H1 (cell line): ENCODE results near the gene ZNF440. TPM values are rescaled to one million over a fixed set of nuclear protein-coding genes. Genes with fewer than 3 reads are reported as not detected.

Experiments
- CTCF ChIA-PET: fragments of 300-600 bp; sonication (Branson Sonifier 250); formaldehyde crosslinking; loops from one replicate; lab custom pipeline; 2021; ENCODE audit not compliant: partially characterized antibody; lab: Charles Lee
- POLR2A ChIA-PET: fragments of 300-600 bp; sonication (Branson Sonifier 250); formaldehyde crosslinking; loops from one replicate; lab custom pipeline; 2021; ENCODE audit warnings: inconsistent platforms; ENCODE audit not compliant: partially characterized antibody; lab: Charles Lee
- DNase-seq, 2 experiments: peaks; one replicate each; pipeline versions ENCODE4 v3.0.0 to v3.0.0-alpha.2; 2010 to 2022; ENCODE audit warnings: low spot score in 2 of 2, low read depth in 1 of 2, mixed read lengths in 1 of 2
- FAIRE-seq: peaks from 2 replicates; lab custom pipeline; 2011; peaks lifted over from hg19 to GRCh38; lab: Jason Lieb, UNC
- H2AFZ ChIP-seq: 2 replicates; pipeline ENCODE4 v1.8.1; 2012; ENCODE audit warnings: low read length, inconsistent platforms
- H2AK5ac ChIP-seq: 2 replicates; pipeline ENCODE4 v1.6.1; 2013; ENCODE audit warnings: low read depth, low read length
- H2BK120ac ChIP-seq: replicated peaks from 2 replicates; pipeline ENCODE3; 2013; ENCODE audit warnings: low read depth, low read length, inconsistent platforms
- H2BK12ac ChIP-seq: 2 replicates; pipeline ENCODE4 v1.6.1; 2013; ENCODE audit warnings: low read depth, low read length
- H2BK15ac ChIP-seq: 2 replicates; pipeline ENCODE4 v1.6.1; 2013; ENCODE audit warnings: low read length
- H2BK20ac ChIP-seq: 2 replicates; pipeline ENCODE4 v1.6.1; 2013; ENCODE audit warnings: low read length
- H2BK5ac ChIP-seq: 2 replicates; pipeline ENCODE4 v1.6.1; 2013; ENCODE audit warnings: low read depth, low read length
- H3K14ac ChIP-seq: 2 replicates; pipeline ENCODE4 v1.6.1; 2013; ENCODE audit warnings: inconsistent platforms; ENCODE audit not compliant: insufficient read length
- H3K18ac ChIP-seq: 2 replicates; pipeline ENCODE4 v1.6.1; 2013; ENCODE audit warnings: low read length; ENCODE audit errors: extremely low read depth
- H3K23ac ChIP-seq: 2 replicates; pipeline ENCODE4 v1.6.1; 2013; ENCODE audit warnings: inconsistent platforms; ENCODE audit not compliant: insufficient read length
- H3K23me2 ChIP-seq: 2 replicates; pipeline ENCODE4 v1.6.1; 2013; ENCODE audit warnings: low read depth, low read length
- H3K27ac ChIP-seq: 2 replicates; pipeline ENCODE4 v1.6.1; 2011; ENCODE audit warnings: low read depth, low read length, inconsistent platforms
- H3K27me3 ChIP-seq, 4 experiments: replicated peaks in 1 of 4; 1 replicate in 1 of 4; 2 replicates in 3 of 4; pipeline versions ENCODE4 v1.6.1 to v1.8.1; 2011 to 2013; ENCODE audit warnings: low read length in 3 of 4, mild to moderate bottlenecking in 3 of 4, inconsistent platforms in 2 of 4, mixed read lengths in 2 of 4, moderate library complexity in 1 of 4; ENCODE audit not compliant: control insufficient read depth in 3 of 4, insufficient read depth in 3 of 4; ENCODE audit errors: extremely low read depth in 1 of 4
- H3K36me3 ChIP-seq, 4 experiments: 2 replicates each; pipeline versions ENCODE4 v1.6.1 to v1.8.1; 2011 to 2013; ENCODE audit warnings: mild to moderate bottlenecking in 4 of 4, low read length in 3 of 4, moderate library complexity in 2 of 4, control low read depth in 1 of 4, inconsistent platforms in 1 of 4; ENCODE audit not compliant: insufficient read depth in 4 of 4, control insufficient read depth in 2 of 4
- H3K4ac ChIP-seq: replicated peaks from 2 replicates; pipeline ENCODE3; 2013; ENCODE audit warnings: low read length, low read depth, mixed read lengths, inconsistent platforms; ENCODE audit not compliant: insufficient read length
- H3K4me1 ChIP-seq, 4 experiments: replicated peaks in 1 of 4; 1 replicate in 1 of 4; 2 replicates in 3 of 4; pipeline versions ENCODE4 v1.6.1 to v1.8.1; 2011 to 2013; ENCODE audit warnings: low read length in 3 of 4, inconsistent platforms in 2 of 4, mixed read lengths in 1 of 4; ENCODE audit not compliant: insufficient read depth in 4 of 4, control insufficient read depth in 3 of 4
- H3K4me2 ChIP-seq, 2 experiments: 2 replicates each; pipeline versions ENCODE4 v1.6.1 to v1.8.1; 2011 to 2013; ENCODE audit warnings: low read depth in 2 of 2, low read length in 2 of 2, control low read depth in 1 of 2, inconsistent platforms in 1 of 2, mild to moderate bottlenecking in 1 of 2; ENCODE audit not compliant: insufficient read depth in 1 of 2
- H3K4me3 ChIP-seq, 4 experiments: fragments of 200-600, 300-600 bp in 1 of 4; sonication (generic), shearing (Covaris generic), sonication (Bioruptor Twin) in 1 of 4; 2 replicates each; pipeline versions ENCODE4 v1.5.1 to v1.8.1; 2011 to 2016; ENCODE audit warnings: low read length in 4 of 4, low read depth in 3 of 4, control low read depth in 2 of 4, inconsistent platforms in 2 of 4, mild to moderate bottlenecking in 2 of 4, mixed read lengths in 1 of 4, moderate library complexity in 1 of 4; ENCODE audit not compliant: insufficient read depth in 2 of 4; ENCODE audit errors: extremely low read depth in 1 of 4
- H3K56ac ChIP-seq: replicated peaks from 2 replicates; pipeline ENCODE3; 2013; ENCODE audit warnings: low read depth, mild to moderate bottlenecking, mixed read lengths, low read length, inconsistent platforms; ENCODE audit not compliant: insufficient read length
- H3K79me1 ChIP-seq: 2 replicates; pipeline ENCODE4 v1.6.1; 2013; ENCODE audit warnings: low read depth, low read length, control low read depth
- H3K79me2 ChIP-seq, 2 experiments: 2 replicates each; pipeline versions ENCODE4 v1.6.1 to v1.8.1; 2012 to 2013; ENCODE audit warnings: low read length in 2 of 2, mild to moderate bottlenecking in 2 of 2, inconsistent platforms in 1 of 2; ENCODE audit not compliant: insufficient read depth in 2 of 2, control insufficient read depth in 1 of 2
- H3K9ac ChIP-seq, 4 experiments: replicated peaks in 1 of 4; 1 replicate in 1 of 4; 2 replicates in 3 of 4; pipeline versions ENCODE4 v1.6.1 to v1.8.1; 2011 to 2013; ENCODE audit warnings: low read depth in 3 of 4, low read length in 3 of 4, control low read depth in 2 of 4, mild to moderate bottlenecking in 2 of 4, moderate library complexity in 2 of 4, inconsistent platforms in 1 of 4; ENCODE audit errors: extremely low read depth in 1 of 4
- H3K9me3 ChIP-seq, 2 experiments: 2 replicates each; pipeline versions ENCODE4 v1.6.1 to v1.8.1; 2012 to 2013; ENCODE audit warnings: mild to moderate bottlenecking in 2 of 2, moderate library complexity in 2 of 2, control low read depth in 1 of 2, inconsistent platforms in 1 of 2, low read depth in 1 of 2, low read length in 1 of 2, mixed read lengths in 1 of 2; ENCODE audit not compliant: insufficient read depth in 2 of 2
- H4K20me1 ChIP-seq, 2 experiments: replicated peaks in 1 of 2; 2 replicates each; pipeline versions ENCODE3 to v1.8.1; 2011 to 2013; ENCODE audit warnings: inconsistent platforms in 2 of 2, low read length in 2 of 2, mild to moderate bottlenecking in 1 of 2; ENCODE audit not compliant: insufficient read depth in 2 of 2, control insufficient read depth in 1 of 2
- H4K5ac ChIP-seq: 2 replicates; pipeline ENCODE4 v1.6.1; 2013; ENCODE audit warnings: low read length, low read depth, mixed read lengths, inconsistent platforms; ENCODE audit not compliant: insufficient read length
- H4K8ac ChIP-seq: 2 replicates; pipeline ENCODE4 v1.8.0; 2013; ENCODE audit warnings: mild to moderate bottlenecking, moderate library complexity, low read length, inconsistent platforms; ENCODE audit not compliant: insufficient read depth; ENCODE audit errors: extremely low read depth
- H4K91ac ChIP-seq: replicated peaks from 2 replicates; pipeline ENCODE3; 2013; ENCODE audit warnings: low read length, mixed read lengths, inconsistent platforms; ENCODE audit not compliant: insufficient read length
- CBX8 ChIP-seq: fragments of 300-800, 300-1000 bp; sonication (generic); IDR thresholded peaks from 2 replicates; pipeline ENCODE4 v1.7.1; 2016; ENCODE audit warnings: low read depth, low read length, borderline replicate concordance
- CREB1 ChIP-seq: IDR thresholded peaks from 2 replicates; pipeline ENCODE4 v1.6.1; 2012; ENCODE audit warnings: inconsistent platforms
- NANOG ChIP-seq: IDR thresholded peaks from 2 replicates; pipeline ENCODE4 v1.6.1; 2011; ENCODE audit warnings: low read length, low read depth, mild to moderate bottlenecking, inconsistent platforms; ENCODE audit not compliant: insufficient read depth, poor library complexity, severe bottlenecking
- RNF2 ChIP-seq: fragments of 200-900, 300-1000 bp; sonication (generic); IDR thresholded peaks from 2 replicates; pipeline ENCODE4 v1.7.1; 2016; ENCODE audit warnings: borderline replicate concordance, low read depth, mild to moderate bottlenecking, antibody characterized with exemption, low read length; ENCODE audit not compliant: poor library complexity, severe bottlenecking; ENCODE audit errors: missing control alignments
- SP2 ChIP-seq: IDR thresholded peaks from 2 replicates; pipeline ENCODE4 v1.6.1; 2012; ENCODE audit warnings: mild to moderate bottlenecking, low read length, inconsistent platforms
- WGBS, 2 experiments: shearing (Covaris generic) in 1 of 2; methylation state at CpG; one replicate each; pipeline versions ENCODE4 v1.1.6 to v1.1.7; 2013 to 2015; ENCODE audit warnings: low lambda C conversion rate in 2 of 2, mixed read lengths in 2 of 2, inconsistent platforms in 1 of 2, low coverage in 1 of 2, missing lambda C conversion rate in 1 of 2; ENCODE audit not compliant: insufficient replicate concordance in 2 of 2, insufficient coverage in 1 of 2, insufficient read length in 1 of 2; ENCODE audit errors: extremely low coverage in 1 of 2, missing lambda C conversion rate in 1 of 2; 5-methylcytosine and 5-hydroxymethylcytosine counted together
- polyA plus RNA-seq, 7 experiments: library from polyadenylated mRNA; depleted of rRNA in 3 of 7; stranded (reverse) in 5 of 7; unstranded in 2 of 7; fragments of >200 nt in 5 of 7; fragments of 200-250 nt in 2 of 7; gene quantifications; 1 replicate in 5 of 7; 2 replicates in 1 of 7; 4 replicates in 1 of 7; pipeline versions ENCODE4 v1.2.1 to v1.2.3, GENCODE V29; 2011 to 2013; ENCODE audit warnings: missing spikeins in 2 of 7, mixed read lengths in 2 of 7
- total RNA-seq: library from RNA; stranded (reverse); fragmentation: NEBNext Ultra II Directional; extraction: Animal tissue kit (Norgen Biotek cat#: 25700); gene quantifications from 2 replicates; pipeline ENCODE4 v1.2.1, GENCODE V29; 2021

The ZNF440 gene
- total and polyA plus RNA-seq, 2 of the 8 experiments (the other 6 are each of a cell fraction or from before 2014, with no cell fraction given), result 0.77 to 6.5 TPM

DNA sequence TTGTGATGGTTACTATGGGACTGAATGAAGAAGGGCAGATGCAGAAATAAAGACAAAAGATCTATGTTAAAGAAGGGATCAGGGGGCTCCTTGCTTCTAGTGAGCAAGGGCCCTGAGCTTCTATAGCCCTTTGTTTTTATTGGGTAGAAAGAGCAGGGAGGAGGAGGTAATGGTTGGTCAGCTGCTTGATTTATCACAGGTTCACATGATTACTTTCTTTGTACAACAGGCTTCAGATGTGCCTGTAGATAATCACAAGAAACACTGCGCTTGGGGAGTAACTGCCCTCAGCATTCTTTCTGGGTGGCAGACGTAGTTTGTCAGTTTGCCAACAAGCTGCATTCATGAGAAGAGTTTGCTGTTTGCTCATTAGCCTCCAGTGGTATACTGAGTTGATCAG lies 29.6 kb downstream of the ZNF440 start:
- Histone ChIP-seq H2BK5ac (no peak overlapping the region), H3K14ac (no peak overlapping the region), H4K8ac (no peak overlapping the region), H3K9ac (no peak overlapping the region), H3K4me3 (no peak overlapping the region), H2BK12ac (no peak overlapping the region), H3K9me3 (peaks cover 15 to 51% of the 10 kb centered on the region in 2 experiments; a peak in 3 of 4 replicates), H4K91ac (no peak overlapping the region), H2AK5ac (no peak overlapping the region), H2BK15ac (no peak overlapping the region), H3K56ac (no peak overlapping the region), H3K27me3 (no peaks in the 10 kb centered on the region), H3K4ac (no peak overlapping the region), H3K18ac (no peak overlapping the region), H4K20me1 (no peaks in the 10 kb centered on the region), H3K23me2 (no peaks in the 10 kb centered on the region), H2AFZ (no peak overlapping the region), H3K27ac (no peak overlapping the region), H3K4me2 (no peak overlapping the region), H3K36me3 (no peaks in the 10 kb centered on the region), H3K79me1 (no peaks in the 10 kb centered on the region), H3K4me1 (no peaks in the 10 kb centered on the region), H3K79me2 (no peaks in the 10 kb centered on the region), H2BK120ac (no peak overlapping the region), H4K5ac (no peak overlapping the region), H3K23ac (no peak overlapping the region), H2BK20ac (no peak overlapping the region)
- POLR2A ChIA-PET, result interaction anchor here (0.9 kb wide), 1 partner anchor 43 kb away, joined by 3 read pairs; no protein-coding TSS in a partner anchor
- 67% methylated on average over 2 of the region's 2 CpGs; no CpG with 5 or more reads in 1 of the 2 experiments for WGBS, 2 experiments
- CTCF ChIA-PET, result interaction anchor here (0.9 kb wide), 1 partner anchor 15 kb away, joined by 5 read pairs; no protein-coding TSS in a partner anchor
- no peak for DNase-seq
- no peak for FAIRE-seq
- no peak for TF ChIP-seq NANOG
- no peak for TF ChIP-seq CREB1
- TF ChIP-seq SP2, result no peak
- no peak for TF ChIP-seq RNF2
- TF ChIP-seq CBX8, result no peak
